Endodermal cell (in vitro differentiated cells): Measurements from ENCODE around the gene COA5. TPM values are rescaled to one million over a fixed set of nuclear protein-coding genes. Genes with fewer than 3 reads are reported as not detected.

ENCODE experiments used
- DNase-seq: peaks from one replicate; pipeline ENCODE4 v3.0.0-alpha.2; 2017
- H3K27ac ChIP-seq: 2 replicates; pipeline ENCODE4 v1.5.1; 2013; ENCODE audit warnings: mild to moderate bottlenecking, low read depth, low read length, moderate library complexity
- H3K27me3 ChIP-seq: 2 replicates; pipeline ENCODE4 v1.6.1; 2013; ENCODE audit warnings: mild to moderate bottlenecking, low read length, moderate library complexity; ENCODE audit not compliant: insufficient read depth, control insufficient read depth, poor library complexity, severe bottlenecking
- H3K36me3 ChIP-seq: 2 replicates; pipeline ENCODE4 v1.7.0; 2013; ENCODE audit warnings: mild to moderate bottlenecking, low read length, moderate library complexity; ENCODE audit not compliant: control insufficient read depth, insufficient read depth
- H3K4me1 ChIP-seq: one replicate; pipeline ENCODE4 v1.7.0; 2013; ENCODE audit warnings: low read length; ENCODE audit not compliant: control insufficient read depth, insufficient read depth
- H3K4me3 ChIP-seq: 2 replicates; pipeline ENCODE4 v1.5.1; 2013; ENCODE audit warnings: mild to moderate bottlenecking, low read length, moderate library complexity
- H3K9ac ChIP-seq: 2 replicates; pipeline ENCODE4 v1.6.1; 2013; ENCODE audit warnings: mild to moderate bottlenecking, low read length, moderate library complexity; ENCODE audit not compliant: poor library complexity, severe bottlenecking; ENCODE audit errors: extremely low read depth
- H3K9me3 ChIP-seq: 2 replicates; pipeline ENCODE4 v1.6.1; 2013; ENCODE audit warnings: mild to moderate bottlenecking, low read length, moderate library complexity; ENCODE audit not compliant: control insufficient read depth
- H3K27ac Mint-ChIP-seq: 2 replicates; pipeline ENCODE4 v1.8.0; 2020; ENCODE audit warnings: mixed read lengths
- H3K27me3 Mint-ChIP-seq: 2 replicates; pipeline ENCODE4 v1.8.0; 2021; ENCODE audit warnings: mild to moderate bottlenecking, mixed read lengths; ENCODE audit not compliant: insufficient read depth
- H3K36me3 Mint-ChIP-seq: 2 replicates; pipeline ENCODE4 v1.8.0; 2020; ENCODE audit warnings: low read depth, mixed read lengths
- H3K4me1 Mint-ChIP-seq: 2 replicates; pipeline ENCODE4 v1.8.0; 2020; ENCODE audit warnings: mixed read lengths
- H3K4me3 Mint-ChIP-seq: 2 replicates; pipeline ENCODE4 v1.8.0; 2020; ENCODE audit warnings: mild to moderate bottlenecking, moderate library complexity, mixed read lengths
- H3K9me3 Mint-ChIP-seq: 2 replicates; pipeline ENCODE4 v1.8.0; 2020; ENCODE audit warnings: mild to moderate bottlenecking, mixed read lengths
- WGBS, 2 experiments: methylation state at CpG; one replicate each; pipeline versions ENCODE4 v1.1.5 to v1.1.7; 2013; ENCODE audit warnings: missing lambda C conversion rate in 2 of 2, mixed read lengths in 1 of 2; ENCODE audit not compliant: insufficient coverage in 1 of 2, insufficient read length in 1 of 2; 5-methylcytosine and 5-hydroxymethylcytosine counted together
- total RNA-seq, 2 donors: library from RNA; stranded (reverse); fragmentation: NEBNext Ultra II Directional in 1 of 2; extraction: Animal tissue kit (Norgen Biotek cat#: 25700) in 1 of 2; gene quantifications; 2 replicates in 1 of 2; 3 replicates in 1 of 2; pipeline ENCODE4 v1.2.1, GENCODE V29; 2021
- TF ChIP-seq, protein P1 (sequence below): fragments of 200-600 bp; sonication (generic); conservative IDR thresholded peaks from 2 replicates; pipeline ENCODE4 v1.5.0; 2021; ENCODE audit warnings: antibody characterized with exemption, mild to moderate bottlenecking

COA5 gene
- total RNA-seq, 2 donors from 2014 or later, result 34.1 to 44.9 TPM

DNA sequence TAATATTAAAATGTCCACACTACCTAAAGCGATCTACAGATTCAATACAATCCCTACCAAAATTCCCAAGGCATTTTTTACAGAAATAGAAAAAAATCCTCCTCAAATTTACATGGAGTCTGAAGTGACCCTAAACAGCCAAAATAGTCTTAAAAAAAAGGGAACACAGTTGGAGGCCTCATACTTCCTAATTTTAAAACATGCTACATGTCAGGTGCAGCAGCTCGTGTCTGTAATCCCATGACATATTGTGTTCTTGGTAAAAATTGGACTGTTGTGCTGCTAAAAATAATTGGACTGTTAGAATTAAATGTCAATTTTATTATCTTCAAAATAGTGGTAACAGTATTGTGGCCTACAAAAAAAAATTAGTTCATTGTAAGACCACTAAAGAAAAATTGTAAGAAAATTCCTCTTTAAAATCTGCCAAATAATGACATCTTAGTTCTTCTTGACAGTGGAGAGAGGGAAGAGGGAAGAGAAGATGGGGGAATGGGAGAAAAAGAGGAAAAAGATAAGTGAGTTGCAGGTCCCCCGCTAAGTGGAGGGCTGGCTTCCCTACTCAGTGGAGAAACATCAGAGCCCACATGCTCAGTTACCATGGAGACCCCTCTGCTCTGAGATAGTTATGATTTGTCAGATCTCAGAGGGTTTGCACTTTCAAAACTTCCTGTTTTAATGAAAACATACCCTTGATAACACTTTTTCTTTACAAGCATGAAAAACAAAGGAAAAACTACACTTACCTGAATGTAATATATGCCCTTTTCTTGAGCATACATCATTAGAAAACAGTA is 46.6 kb upstream of the COA5 start:
- Histone ChIP-seq H3K27ac (no peak overlapping the region), H3K36me3 (no peaks in the 10 kb centered on the region), H3K9me3 (no peaks in the 10 kb centered on the region), H3K4me3 (no peak overlapping the region), H3K9ac (no peak overlapping the region), H3K4me1 (no peaks in the 10 kb centered on the region), H3K27me3 (no peaks in the 10 kb centered on the region)
- H3K4me3 Mint-ChIP-seq, result no peak overlapping the region
- no peaks in the 10 kb centered on the region for H3K27me3 Mint-ChIP-seq
- TF ChIP-seq, protein P1, sequence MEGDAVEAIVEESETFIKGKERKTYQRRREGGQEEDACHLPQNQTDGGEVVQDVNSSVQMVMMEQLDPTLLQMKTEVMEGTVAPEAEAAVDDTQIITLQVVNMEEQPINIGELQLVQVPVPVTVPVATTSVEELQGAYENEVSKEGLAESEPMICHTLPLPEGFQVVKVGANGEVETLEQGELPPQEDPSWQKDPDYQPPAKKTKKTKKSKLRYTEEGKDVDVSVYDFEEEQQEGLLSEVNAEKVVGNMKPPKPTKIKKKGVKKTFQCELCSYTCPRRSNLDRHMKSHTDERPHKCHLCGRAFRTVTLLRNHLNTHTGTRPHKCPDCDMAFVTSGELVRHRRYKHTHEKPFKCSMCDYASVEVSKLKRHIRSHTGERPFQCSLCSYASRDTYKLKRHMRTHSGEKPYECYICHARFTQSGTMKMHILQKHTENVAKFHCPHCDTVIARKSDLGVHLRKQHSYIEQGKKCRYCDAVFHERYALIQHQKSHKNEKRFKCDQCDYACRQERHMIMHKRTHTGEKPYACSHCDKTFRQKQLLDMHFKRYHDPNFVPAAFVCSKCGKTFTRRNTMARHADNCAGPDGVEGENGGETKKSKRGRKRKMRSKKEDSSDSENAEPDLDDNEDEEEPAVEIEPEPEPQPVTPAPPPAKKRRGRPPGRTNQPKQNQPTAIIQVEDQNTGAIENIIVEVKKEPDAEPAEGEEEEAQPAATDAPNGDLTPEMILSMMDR, result no peak
- no peak overlapping the region for H3K27ac Mint-ChIP-seq
- H3K9me3 Mint-ChIP-seq, result no peaks in the 10 kb centered on the region
- no peak for DNase-seq
- H3K36me3 Mint-ChIP-seq, result no peaks in the 10 kb centered on the region
- 89 to 98% methylated on average over 3 of the region's 3 CpGs for WGBS, 2 experiments
- H3K4me1 Mint-ChIP-seq, result no peaks in the 10 kb centered on the region

DNA sequence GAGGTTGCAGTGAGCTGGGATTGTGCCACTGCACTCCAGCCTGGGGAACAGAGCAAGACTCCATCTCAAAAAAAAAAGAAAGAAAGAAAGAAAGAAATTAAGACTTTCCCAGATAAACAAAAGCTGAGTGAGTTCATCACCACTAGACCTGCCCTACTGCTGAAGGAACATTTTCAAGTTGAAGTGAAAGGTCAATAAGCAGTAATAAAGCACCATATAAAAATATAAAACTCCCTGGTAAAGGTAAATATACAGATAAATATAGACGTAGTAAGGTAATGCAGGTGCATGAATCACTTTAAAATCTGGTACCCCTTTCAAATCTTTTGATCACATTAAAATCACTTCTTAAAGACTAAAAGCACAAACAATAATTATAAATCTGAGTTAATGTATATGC is 42.7 kb upstream of the COA5 start:
- H3K4me3 ChIP-seq, result no peak overlapping the region
- TF ChIP-seq, protein P1, result no peak
- Mint-ChIP-seq H3K27me3 (no peaks in the 10 kb centered on the region), H3K4me3 (no peak overlapping the region), H3K9me3 (no peaks in the 10 kb centered on the region), H3K36me3 (no peaks in the 10 kb centered on the region), H3K27ac (no peak overlapping the region), H3K4me1 (no peaks in the 10 kb centered on the region)
- no peaks in the 10 kb centered on the region for H3K36me3 ChIP-seq
- H3K9ac ChIP-seq, result no peak overlapping the region
- no peaks in the 10 kb centered on the region for H3K4me1 ChIP-seq
- H3K9me3 ChIP-seq, result no peaks in the 10 kb centered on the region
- H3K27me3 ChIP-seq, result no peaks in the 10 kb centered on the region
- WGBS, 2 experiments, result no CpG with 5 or more reads among the region's 1 CpG
- no peak for DNase-seq
- H3K27ac ChIP-seq, result no peak overlapping the region

DNA sequence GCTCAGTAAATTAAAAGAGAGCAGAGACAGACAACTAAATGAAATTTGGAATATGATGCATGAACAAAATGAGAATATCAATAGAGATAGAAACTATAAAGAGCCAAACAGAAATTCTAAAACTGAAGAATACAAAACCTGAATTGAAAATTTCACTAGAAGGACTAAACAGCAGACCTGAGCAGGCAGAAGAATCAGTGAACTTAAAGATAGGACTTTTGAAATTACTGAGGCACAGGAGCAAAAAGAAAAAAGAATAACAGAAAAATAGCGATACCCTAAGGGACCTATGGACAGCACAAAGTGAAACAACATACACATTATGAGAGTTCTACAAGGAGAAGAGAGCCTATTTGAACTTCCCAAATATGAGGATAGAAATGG is 41.7 kb upstream of the COA5 start:
- TF ChIP-seq, protein P1, result no peak
- H3K36me3 ChIP-seq, result no peaks in the 10 kb centered on the region
- no peaks in the 10 kb centered on the region for H3K9me3 ChIP-seq
- DNase-seq, result no peak
- Mint-ChIP-seq H3K4me3 (no peak overlapping the region), H3K4me1 (peaks cover 3% of the 10 kb centered on the region), H3K27me3 (no peaks in the 10 kb centered on the region), H3K9me3 (no peaks in the 10 kb centered on the region), H3K36me3 (no peaks in the 10 kb centered on the region), H3K27ac (no peak overlapping the region)
- H3K9ac ChIP-seq, result no peak overlapping the region
- no peak overlapping the region for H3K4me3 ChIP-seq
- H3K27me3 ChIP-seq, result no peaks in the 10 kb centered on the region
- H3K4me1 ChIP-seq, result no peaks in the 10 kb centered on the region
- H3K27ac ChIP-seq, result no peak overlapping the region
- 88% methylated on average over 1 of the region's 1 CpG; no CpG with 5 or more reads in 1 of the 2 experiments for WGBS, 2 experiments
